VCaP (cell line): ENCODE measurements around the gene RPS6KA2.

Experiments
- H3K27ac ChIP-seq: fragments of 450-650 bp; 2 replicates; pipeline ENCODE4 v1.5.1; 2017
- CTCF ChIP-seq: fragments of 450-650 bp; conservative IDR thresholded peaks from 2 replicates; pipeline ENCODE4 v1.5.1; 2017; ENCODE audit warnings: mild to moderate bottlenecking, moderate library complexity

Gene RPS6KA2

GRCh38 chr6:166599205-166599604 is 27.8 kb downstream of the RPS6KA2 start:
- no peak for TF ChIP-seq CTCF
- no peak overlapping the region for H3K27ac ChIP-seq

GRCh38 chr6:166598441-166599138 is 28.5 kb downstream of the RPS6KA2 start:
- no peak overlapping the region for H3K27ac ChIP-seq
- no peak for TF ChIP-seq CTCF

- no peak overlapping the region for H3K27ac ChIP-seq
- TF ChIP-seq CTCF, result no peak
These were observed 29.2 kb downstream of the RPS6KA2 start for GRCh38 chr6:166597711-166598440.

- no peak for TF ChIP-seq CTCF
- H3K27ac ChIP-seq, result no peak overlapping the region
These were observed 30.1 kb downstream of the RPS6KA2 start for GRCh38 chr6:166596776-166597507.

GRCh38 chr6:166595949-166596348 is 31.1 kb downstream of the RPS6KA2 start:
- no peak for TF ChIP-seq CTCF

GRCh38 chr6:166595061-166595780 is 31.8 kb downstream of the RPS6KA2 start:
- no peak for TF ChIP-seq CTCF
- H3K27ac ChIP-seq, result no peak overlapping the region

More at GRCh38 chr6:166595949-166596348, 31.1 kb downstream of the RPS6KA2 start:
- no peak overlapping the region for H3K27ac ChIP-seq
